DOHH2 (cell line): Measurements from ENCODE around the gene TDP1.

Experiments
- H3F3A ChIP-seq: fragments of 200-600 bp; sonication (generic), shearing (Covaris generic); 2 replicates; pipeline ENCODE4 v1.6.0; 2016; ENCODE audit warnings: antibody characterized with exemption, mild to moderate bottlenecking; ENCODE audit not compliant: control insufficient read depth, insufficient read depth
- H3K27ac ChIP-seq: fragments of 200-600 bp; sonication (generic); 2 replicates; pipeline ENCODE4 v1.5.1; 2014; ENCODE audit warnings: low read depth, mild to moderate bottlenecking, low read length, moderate library complexity
- H3K27me3 ChIP-seq: fragments of 200-600 bp; sonication (generic); 2 replicates; pipeline ENCODE4 v1.6.1; 2014; ENCODE audit warnings: mild to moderate bottlenecking, low read length, mixed read lengths; ENCODE audit not compliant: control insufficient read depth
- H3K36me3 ChIP-seq: fragments of 200-600 bp; sonication (generic); 2 replicates; pipeline ENCODE4 v1.6.1; 2014; ENCODE audit warnings: mild to moderate bottlenecking, low read length, moderate library complexity, mixed read lengths; ENCODE audit not compliant: control insufficient read depth
- H3K4me1 ChIP-seq: fragments of 200-600 bp; sonication (generic); 2 replicates; pipeline ENCODE4 v1.6.1; 2014; ENCODE audit warnings: mild to moderate bottlenecking, low read length, mixed read lengths; ENCODE audit not compliant: control insufficient read depth
- H3K4me2 ChIP-seq: fragments of 200-600 bp; sonication (generic); 2 replicates; pipeline ENCODE4 v1.6.0; 2014; ENCODE audit warnings: mild to moderate bottlenecking, low read length, moderate library complexity
- H3K4me3 ChIP-seq: fragments of 200-600 bp; sonication (generic); 2 replicates; pipeline ENCODE4 v1.5.1; 2014; ENCODE audit warnings: mild to moderate bottlenecking, low read length, mixed read lengths
- H3K79me2 ChIP-seq: fragments of 200-600 bp; sonication (generic); 2 replicates; pipeline ENCODE4 v1.6.1; 2014; ENCODE audit warnings: mild to moderate bottlenecking, low read length, mixed read lengths; ENCODE audit not compliant: control insufficient read depth
- H3K9me2 ChIP-seq: fragments of 200-600 bp; sonication (generic); replicated peaks from 2 replicates; pipeline ENCODE4 v1.6.1; 2014; ENCODE audit warnings: mild to moderate bottlenecking, low read length, mixed read lengths; ENCODE audit not compliant: control insufficient read depth
- H3K9me3 ChIP-seq: fragments of 200-600 bp; sonication (generic); 2 replicates; pipeline ENCODE4 v1.6.1; 2014; ENCODE audit warnings: antibody characterized with exemption, low read length, mixed read lengths; ENCODE audit not compliant: control insufficient read depth, insufficient read depth
- H4K20me1 ChIP-seq: fragments of 200-600 bp; sonication (generic); 2 replicates; pipeline ENCODE4 v1.6.0; 2014; ENCODE audit warnings: low read depth, mild to moderate bottlenecking, antibody characterized with exemption, low read length, moderate library complexity; ENCODE audit not compliant: control insufficient read depth, insufficient read depth
- CTCF ChIP-seq: fragments of 200-600 bp; sonication (generic); IDR thresholded peaks from one replicate; pipeline ENCODE4 v1.5.1; 2014; ENCODE audit warnings: antibody characterized with exemption, mild to moderate bottlenecking, low read depth, low read length; ENCODE audit not compliant: poor library complexity, severe bottlenecking
- EZH2phosphoT487 ChIP-seq: fragments of 200-600 bp; sonication (generic); IDR thresholded peaks from 2 replicates; pipeline ENCODE4 v1.6.1; 2017; ENCODE audit warnings: borderline replicate concordance, mild to moderate bottlenecking, antibody characterized with exemption, low read length, moderate library complexity, mixed read lengths

The TDP1 gene

GRCh38 chr14:90005939-90006530 lies 50.3 kb downstream of the TDP1 start:
- Histone ChIP-seq H3K9me2 (no peaks in the 10 kb centered on the region), H3K4me3 (no peak overlapping the region), H3K36me3 (peaks cover 74% of the 10 kb centered on the region), H3K79me2 (no peaks in the 10 kb centered on the region), H3K4me2 (no peak overlapping the region), H4K20me1 (no peaks in the 10 kb centered on the region), H3K9me3 (no peaks in the 10 kb centered on the region; the same call in 1 of the 2 replicates), H3K27me3 (no peaks in the 10 kb centered on the region), H3K27ac (no peak overlapping the region), H3K4me1 (no peaks in the 10 kb centered on the region), H3F3A (no peaks in the 10 kb centered on the region)
- no peak for TF ChIP-seq EZH2phosphoT487
- TF ChIP-seq CTCF = no peak

GRCh38 chr14:90017371-90017770 lies 61.6 kb downstream of the TDP1 start:
- peaks cover 65% of the 10 kb centered on the region for H3K36me3 ChIP-seq

GRCh38 chr14:90019824-90020523 lies 64.2 kb downstream of the TDP1 start:
- H3K4me3 ChIP-seq = no peak overlapping the region
- H3K4me1 ChIP-seq = no peaks in the 10 kb centered on the region
- no peak overlapping the region for H3K27ac ChIP-seq
- H3K79me2 ChIP-seq = no peaks in the 10 kb centered on the region
- no peaks in the 10 kb centered on the region for H4K20me1 ChIP-seq
- no peaks in the 10 kb centered on the region for H3F3A ChIP-seq
- H3K27me3 ChIP-seq = no peaks in the 10 kb centered on the region
- H3K4me2 ChIP-seq = no peak overlapping the region
- H3K9me2 ChIP-seq = no peaks in the 10 kb centered on the region
- TF ChIP-seq CTCF (no peak), EZH2phosphoT487 (no peak)
- no peaks in the 10 kb centered on the region for H3K9me3 ChIP-seq
- peaks cover 72% of the 10 kb centered on the region for H3K36me3 ChIP-seq

More at GRCh38 chr14:90017371-90017770, 61.6 kb downstream of the TDP1 start:
- no peak for TF ChIP-seq CTCF
- TF ChIP-seq EZH2phosphoT487 = no peak
- Histone ChIP-seq H3K9me2 (no peaks in the 10 kb centered on the region), H3K27ac (no peak overlapping the region), H3K27me3 (no peaks in the 10 kb centered on the region), H3K9me3 (no peaks in the 10 kb centered on the region), H3F3A (no peaks in the 10 kb centered on the region), H3K4me2 (no peak overlapping the region), H4K20me1 (no peaks in the 10 kb centered on the region), H3K4me3 (no peak overlapping the region), H3K79me2 (no peaks in the 10 kb centered on the region), H3K4me1 (no peaks in the 10 kb centered on the region)
